Measurements from ENCODE around the gene GRID2. TPM values are rescaled to one million over a fixed set of nuclear protein-coding genes. Genes with fewer than 3 reads are reported as not detected.

Gene GRID2
- total and polyA plus RNA-seq, 10 of the 15 experiments (the other 5 are each of a cell fraction or from before 2014, with no cell fraction given), result not detected

- H3K27me3 ChIP-seq (replicated peaks in 1 of 2; ENCODE audit: control insufficient read depth in 2 of 2, insufficient read depth in 2 of 2, low read length in 1 of 2), result no peaks in the 10 kb centered on the region
- no peaks in the 10 kb centered on the region for H3K4me1 ChIP-seq (ENCODE audit: control insufficient read depth, insufficient read depth, low read length)
- no peak overlapping the region for H2AFZ ChIP-seq (ENCODE audit: control insufficient read depth, low read depth, low read length)
- no peak overlapping the region for H3K27ac ChIP-seq (ENCODE audit: control insufficient read depth, insufficient read depth)
- ChIA-PET POLR2A (no interaction called here), SMC1A (ENCODE audit: uncharacterized antibody, unreplicated experiment) (interaction anchor here (1.0 kb wide), 1 partner anchor 61 kb away, joined by 3 read pairs; no protein-coding TSS in a partner anchor), RAD21 (ENCODE audit: unreplicated experiment) (interaction anchor here (1.7 kb wide), 1 partner anchor 210 kb away, joined by 5 read pairs; no protein-coding TSS in a partner anchor), CTCF (interaction anchor here (1.1 kb wide), 1 partner anchor 20 kb away, joined by 3 read pairs; no protein-coding TSS in a partner anchor)
- in situ Hi-C loops (cut with MboI) (no loop called here), intact Hi-C loops (cut with micrococcal nuclease; ENCODE audit: unreplicated experiment) (no loop called here)
- ATAC-seq (no peak), DNase-seq (ENCODE audit: low read depth, low spot score) (no peak), FAIRE-seq (no peak)
- H3K9ac ChIP-seq (ENCODE audit: control insufficient read depth, insufficient read depth, low read length), result no peak overlapping the region
- no peak overlapping the region for H3K4me2 ChIP-seq (ENCODE audit: control insufficient read depth, insufficient read depth)
- H3K9me3 ChIP-seq (replicated peaks; ENCODE audit: control insufficient read depth, insufficient read depth, low read length), result no peaks in the 10 kb centered on the region
- WGBS (ENCODE audit: insufficient coverage, insufficient replicate concordance, low lambda C conversion rate, missing lambda C conversion rate), result 24% methylated on average over 4 of the region's 4 CpGs
- H4K20me1 ChIP-seq (ENCODE audit: control insufficient read depth, insufficient read depth), result no peaks in the 10 kb centered on the region
- H3K79me2 ChIP-seq (ENCODE audit: control insufficient read depth, insufficient read depth, low read length), result no peaks in the 10 kb centered on the region
- H3K36me3 ChIP-seq (ENCODE audit: control insufficient read depth in 2 of 2, insufficient read depth in 2 of 2, low read length in 1 of 2), result no peaks in the 10 kb centered on the region
- no peak for TF ChIP-seq ZBTB40 (IDR thresholded peaks at IDR 0.05; ENCODE audit: borderline replicate concordance)
- TF ChIP-seq TBL1XR1 (IDR thresholded peaks at IDR 0.05; ENCODE audit: low read depth, low read length), result no peak
- peak; percentile 37; the same call in 1 of the 2 replicates for TF ChIP-seq RAD21 (IDR thresholded peaks at IDR 0.05; ENCODE audit: insufficient read depth, low read depth, low read length)
- TF ChIP-seq NRF1 (conservative IDR thresholded peaks at IDR 0.05; ENCODE audit: low read depth, low read length), result no peak
- TF ChIP-seq HDGF (IDR thresholded peaks at IDR 0.05), result no peak
- TF ChIP-seq EED (IDR thresholded peaks at IDR 0.05; ENCODE audit: low read depth), result no peak
- TF ChIP-seq CTCF (IDR thresholded peaks at IDR 0.05 in 2 of 3, conservative IDR thresholded peaks at IDR 0.05 in 1 of 3; ENCODE audit: control insufficient read depth in 2 of 3, extremely low read depth in 1 of 3, insufficient read depth in 1 of 3, low read depth in 3 of 3, low read length in 3 of 3), result peak in 2 of 3 experiments; percentile 10 to 14; a peak in 2 of 6 replicates
- TF ChIP-seq MEF2B (IDR thresholded peaks at IDR 0.05; ENCODE audit: partially characterized antibody, poor library complexity, severe bottlenecking), result no peak
- no peak for TF ChIP-seq MLLT1 (IDR thresholded peaks at IDR 0.05)
- no TSS peak for BruUV-seq (replicated peaks)
- H3K4me3 ChIP-seq, result no peak overlapping the region
These were observed 1065.2 kb downstream of the GRID2 start for GRCh38 chr4:93368968-93369367.

Measured in GM12878 (cell line).